ENCODE measurements around the gene DZIP1L. TPM values are rescaled to one million over a fixed set of nuclear protein-coding genes. Genes with fewer than 3 reads are reported as not detected.

Gene DZIP1L
- total and polyA plus RNA-seq, 2 donors (not counting 3 experiments of a cell fraction or from before 2014, with no cell fraction given) = 3.0 to 17.9 TPM

DNA sequence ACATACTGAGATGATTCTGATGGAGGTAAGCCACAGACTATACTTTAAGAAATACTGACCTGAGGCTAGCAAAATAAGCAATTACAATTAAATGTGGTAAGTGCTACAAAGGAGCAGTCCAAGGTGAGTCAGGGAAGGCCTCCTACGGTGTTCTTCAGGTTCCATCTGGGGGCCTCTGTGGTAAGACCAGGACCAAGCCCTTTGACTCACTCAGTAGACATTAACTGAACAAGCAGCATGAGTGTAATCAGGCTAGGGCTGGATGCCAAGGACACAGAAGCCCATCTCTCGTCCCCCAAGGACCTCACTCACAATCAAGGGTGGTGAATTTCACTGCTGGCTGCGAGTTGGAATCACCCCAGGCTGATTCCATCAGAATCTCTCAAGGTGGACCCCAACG lies 37.3 kb downstream of the DZIP1L start:
- CTCF ChIA-PET = no interaction called here

More for the DNA sequence above, 37.3 kb downstream of the DZIP1L start:
- Histone ChIP-seq H3K4me2 (ENCODE audit: insufficient read depth, low read length) (no peak overlapping the region), H3K9me1 (replicated peaks; ENCODE audit: control insufficient read depth, extremely low read depth, insufficient read depth, low read length) (no peaks in the 10 kb centered on the region), H3K9ac (replicated peaks; ENCODE audit: extremely low read depth, insufficient read depth, low read length) (no peak overlapping the region), H4K20me1 (replicated peaks; ENCODE audit: control insufficient read depth, extremely low read depth, insufficient read depth, low read length) (no peaks in the 10 kb centered on the region), H3K27ac (ENCODE audit: insufficient read depth, low read depth, low read length) (no peak overlapping the region), H3K27me3 (ENCODE audit: control insufficient read depth in 2 of 2, insufficient read depth in 2 of 2, low read length in 2 of 2) (no peaks in the 10 kb centered on the region), H3K36me3 (ENCODE audit: control insufficient read depth in 2 of 2, extremely low read depth in 1 of 2, insufficient read depth in 2 of 2, low read length in 2 of 2) (no peaks in the 10 kb centered on the region), H3K4me3 (replicated peaks in 1 of 3; ENCODE audit: insufficient read depth in 1 of 3, low read depth in 1 of 3, low read length in 3 of 3) (no peak overlapping the region), H3K4me1 (ENCODE audit: control insufficient read depth, extremely low read depth, insufficient read depth, low read length) (no peaks in the 10 kb centered on the region), H2AFZ (ENCODE audit: low read depth, low read length) (no peak overlapping the region), H3K9me3 (replicated peaks; ENCODE audit: control insufficient read depth, insufficient read depth, low read length) (no peaks in the 10 kb centered on the region), H3K79me2 (ENCODE audit: control insufficient read depth, insufficient read depth, low read length) (no peaks in the 10 kb centered on the region)
- no TSS peak for BruUV-seq (replicated peaks)
- DNase-seq (ENCODE audit: low read depth, low spot score) = no peak
- intact Hi-C loops (cut with micrococcal nuclease) (no loop called here), dilution Hi-C loops (cut with MboI; ENCODE audit: extremely low pct_ligation_motif_present, low sequenced_read_pairs) (no loop called here)
- FAIRE-seq = no peak
- no peak for TF ChIP-seq FOS (IDR thresholded peaks at IDR 0.05; ENCODE audit: borderline replicate concordance, insufficient read depth, low read length)
- TF ChIP-seq, protein P1, sequence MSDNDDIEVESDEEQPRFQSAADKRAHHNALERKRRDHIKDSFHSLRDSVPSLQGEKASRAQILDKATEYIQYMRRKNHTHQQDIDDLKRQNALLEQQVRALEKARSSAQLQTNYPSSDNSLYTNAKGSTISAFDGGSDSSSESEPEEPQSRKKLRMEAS (IDR thresholded peaks at IDR 0.05; ENCODE audit: insufficient read depth, insufficient read length) = no peak
- no peak for TF ChIP-seq MYC (IDR thresholded peaks at IDR 0.05; ENCODE audit: low read depth, low read length)
- TF ChIP-seq POLR2AphosphoS5 (IDR thresholded peaks at IDR 0.05; ENCODE audit: insufficient read depth, low read depth, low read length) = no peak
- no peak for TF ChIP-seq JUN (IDR thresholded peaks at IDR 0.05; ENCODE audit: borderline replicate concordance, insufficient read depth, insufficient read length, low read depth)
- no peak for TF ChIP-seq POLR2A (IDR thresholded peaks at IDR 0.05; ENCODE audit: low read depth, low read length)
- TF ChIP-seq GATA2 (IDR thresholded peaks at IDR 0.05; ENCODE audit: insufficient read depth, insufficient read length, low read depth, low read length) = no peak
- no peak for TF ChIP-seq EZH2 (IDR thresholded peaks at IDR 0.05; ENCODE audit: borderline replicate concordance, low read depth, low read length, severe bottlenecking)
- TF ChIP-seq, protein P2, sequence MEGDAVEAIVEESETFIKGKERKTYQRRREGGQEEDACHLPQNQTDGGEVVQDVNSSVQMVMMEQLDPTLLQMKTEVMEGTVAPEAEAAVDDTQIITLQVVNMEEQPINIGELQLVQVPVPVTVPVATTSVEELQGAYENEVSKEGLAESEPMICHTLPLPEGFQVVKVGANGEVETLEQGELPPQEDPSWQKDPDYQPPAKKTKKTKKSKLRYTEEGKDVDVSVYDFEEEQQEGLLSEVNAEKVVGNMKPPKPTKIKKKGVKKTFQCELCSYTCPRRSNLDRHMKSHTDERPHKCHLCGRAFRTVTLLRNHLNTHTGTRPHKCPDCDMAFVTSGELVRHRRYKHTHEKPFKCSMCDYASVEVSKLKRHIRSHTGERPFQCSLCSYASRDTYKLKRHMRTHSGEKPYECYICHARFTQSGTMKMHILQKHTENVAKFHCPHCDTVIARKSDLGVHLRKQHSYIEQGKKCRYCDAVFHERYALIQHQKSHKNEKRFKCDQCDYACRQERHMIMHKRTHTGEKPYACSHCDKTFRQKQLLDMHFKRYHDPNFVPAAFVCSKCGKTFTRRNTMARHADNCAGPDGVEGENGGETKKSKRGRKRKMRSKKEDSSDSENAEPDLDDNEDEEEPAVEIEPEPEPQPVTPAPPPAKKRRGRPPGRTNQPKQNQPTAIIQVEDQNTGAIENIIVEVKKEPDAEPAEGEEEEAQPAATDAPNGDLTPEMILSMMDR (IDR thresholded peaks at IDR 0.05; ENCODE audit: extremely low read depth in 1 of 2, insufficient read depth in 1 of 2, low read depth in 1 of 2, low read length in 2 of 2) = no peak
- POLR2A ChIA-PET = no interaction called here

Data from endothelial cell of umbilical vein (primary cell).